WERI-Rb-1 (cell line): ENCODE measurements around the gene TRNAU1AP.
A peak's percentile ranks its signal among the peaks of the same experiment; 100 is the strongest.
"Not testable (repeated sequence)": the region's sequence is repeated elsewhere in the genome, so short reads cannot be mapped to it uniquely, and the experiment has no call there.

ENCODE experiments used
- DNase-seq: peaks from one replicate; pipeline ENCODE4 v3.0.0-alpha.2; 2020
- H3K27ac ChIP-seq: fragments of 250-450 bp; sonication (Bioruptor Pico); 2 replicates; pipeline ENCODE4 v1.5.1; 2020; ENCODE audit warnings: mild to moderate bottlenecking, moderate library complexity
- H3K27me3 ChIP-seq: fragments of 250-450 bp; sonication (Bioruptor Pico); 2 replicates; pipeline ENCODE4 v1.5.1; 2021; ENCODE audit warnings: mild to moderate bottlenecking, low read depth, moderate library complexity; ENCODE audit not compliant: insufficient read depth, severe bottlenecking
- H3K36me3 ChIP-seq: fragments of 250-450 bp; sonication (Bioruptor Pico); 2 replicates; pipeline ENCODE4 v1.5.1; 2020; ENCODE audit warnings: mild to moderate bottlenecking, moderate library complexity
- H3K4me3 ChIP-seq: 2 replicates; pipeline ENCODE4 v1.5.1; 2011; ENCODE audit warnings: low read depth, mild to moderate bottlenecking, control low read depth, low read length
- H3K9me3 ChIP-seq: fragments of 250-450 bp; sonication (Bioruptor Pico); 2 replicates; pipeline ENCODE4 v1.5.1; 2021; ENCODE audit warnings: mild to moderate bottlenecking, moderate library complexity; ENCODE audit not compliant: severe bottlenecking
- TF ChIP-seq, protein P1 (sequence below): IDR thresholded peaks from 2 replicates; pipeline ENCODE4 v1.5.1; 2011; ENCODE audit warnings: low read depth, mild to moderate bottlenecking, control low read depth, inconsistent platforms, low read length

Gene TRNAU1AP

DNA sequence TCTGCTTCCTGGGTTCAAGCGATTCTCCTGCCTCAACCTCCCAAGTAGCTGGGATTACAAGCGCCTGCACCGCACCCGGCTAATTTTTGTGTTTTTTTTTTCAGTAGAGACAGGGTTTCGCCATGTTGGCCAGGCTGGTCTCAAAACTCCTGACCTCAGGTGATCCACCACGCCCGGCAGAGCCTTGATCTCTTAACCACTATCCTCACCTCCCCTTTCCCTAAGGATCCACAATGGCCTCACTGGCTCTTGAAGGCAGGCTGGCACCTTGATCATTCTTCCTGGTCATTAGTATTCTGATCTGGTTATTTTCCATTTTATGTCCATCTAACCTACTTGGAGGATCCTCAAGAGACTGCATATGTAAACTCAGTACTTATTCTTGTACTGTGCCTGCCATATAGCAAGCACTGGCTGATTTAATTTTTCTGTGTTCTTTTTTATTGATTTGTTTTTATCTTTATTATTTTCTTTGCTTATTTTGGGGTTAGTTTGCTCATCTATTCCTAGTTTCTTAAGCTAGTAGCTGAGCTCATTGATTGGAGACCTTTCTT, 40.8 kb upstream of the TRNAU1AP start:
- H3K36me3 ChIP-seq, result peaks cover 61% of the 10 kb centered on the region
- H3K27ac ChIP-seq, result no peak overlapping the region
- H3K27me3 ChIP-seq, result no peaks in the 10 kb centered on the region
- no peaks in the 10 kb centered on the region for H3K9me3 ChIP-seq
- TF ChIP-seq, protein P1, sequence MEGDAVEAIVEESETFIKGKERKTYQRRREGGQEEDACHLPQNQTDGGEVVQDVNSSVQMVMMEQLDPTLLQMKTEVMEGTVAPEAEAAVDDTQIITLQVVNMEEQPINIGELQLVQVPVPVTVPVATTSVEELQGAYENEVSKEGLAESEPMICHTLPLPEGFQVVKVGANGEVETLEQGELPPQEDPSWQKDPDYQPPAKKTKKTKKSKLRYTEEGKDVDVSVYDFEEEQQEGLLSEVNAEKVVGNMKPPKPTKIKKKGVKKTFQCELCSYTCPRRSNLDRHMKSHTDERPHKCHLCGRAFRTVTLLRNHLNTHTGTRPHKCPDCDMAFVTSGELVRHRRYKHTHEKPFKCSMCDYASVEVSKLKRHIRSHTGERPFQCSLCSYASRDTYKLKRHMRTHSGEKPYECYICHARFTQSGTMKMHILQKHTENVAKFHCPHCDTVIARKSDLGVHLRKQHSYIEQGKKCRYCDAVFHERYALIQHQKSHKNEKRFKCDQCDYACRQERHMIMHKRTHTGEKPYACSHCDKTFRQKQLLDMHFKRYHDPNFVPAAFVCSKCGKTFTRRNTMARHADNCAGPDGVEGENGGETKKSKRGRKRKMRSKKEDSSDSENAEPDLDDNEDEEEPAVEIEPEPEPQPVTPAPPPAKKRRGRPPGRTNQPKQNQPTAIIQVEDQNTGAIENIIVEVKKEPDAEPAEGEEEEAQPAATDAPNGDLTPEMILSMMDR, result no peak
- no peak overlapping the region for H3K4me3 ChIP-seq
- no peak for DNase-seq

DNA sequence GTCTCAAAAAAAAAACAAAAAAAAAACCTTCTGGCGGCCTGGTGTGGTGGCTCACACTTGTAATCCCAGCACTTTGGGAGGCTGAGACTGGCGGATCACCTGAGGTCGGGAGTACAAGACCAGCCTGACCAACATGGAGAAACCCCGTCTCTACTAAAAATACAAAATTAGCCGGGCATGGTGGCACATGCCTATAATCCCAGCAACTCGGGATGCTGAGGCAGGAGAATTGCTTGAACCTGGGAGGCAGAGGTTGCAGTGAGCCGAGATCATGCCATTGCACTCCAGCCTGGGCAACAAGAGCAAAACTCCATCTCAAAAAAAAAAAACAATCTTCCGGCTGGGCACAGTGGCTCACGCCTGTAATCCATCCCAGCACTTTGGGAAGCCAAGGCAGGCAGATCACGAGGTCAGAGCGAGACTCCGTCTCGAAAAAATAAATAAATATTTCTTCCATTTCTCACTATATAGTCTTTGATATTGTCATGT, 38.4 kb upstream of the TRNAU1AP start:
- not testable (repeated sequence) for DNase-seq, H3K4me3 ChIP-seq, H3K27ac ChIP-seq, H3K9me3 ChIP-seq, H3K27me3 ChIP-seq
- H3K36me3 ChIP-seq, result peaks cover 40% of the 10 kb centered on the region

DNA sequence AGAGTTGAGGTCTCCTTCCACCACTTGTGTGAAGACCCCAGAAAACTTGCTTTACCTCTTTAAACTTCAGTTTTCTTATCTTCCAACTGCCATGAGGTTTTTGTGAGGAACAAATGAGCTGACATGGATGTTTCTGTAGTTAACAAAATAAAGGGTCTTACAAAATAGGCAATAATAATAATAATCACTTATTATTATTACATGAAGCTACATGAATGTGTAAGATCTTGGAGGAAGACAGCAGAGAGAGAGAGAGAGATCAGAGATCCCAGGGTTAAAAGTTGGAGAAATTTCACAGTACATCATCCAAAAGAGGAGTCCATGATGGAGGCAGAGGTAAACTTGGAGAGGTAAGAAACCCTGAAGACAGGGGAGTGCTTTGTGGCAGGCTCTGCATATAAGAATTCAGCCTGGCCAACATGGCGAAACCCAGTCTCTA, 36.3 kb upstream of the TRNAU1AP start:
- DNase-seq, result no peak
- H3K36me3 ChIP-seq, result peaks cover 32% of the 10 kb centered on the region
- no peak overlapping the region for H3K27ac ChIP-seq
- H3K27me3 ChIP-seq, result no peaks in the 10 kb centered on the region
- TF ChIP-seq, protein P1, result no peak
- no peak overlapping the region for H3K4me3 ChIP-seq
- H3K9me3 ChIP-seq, result no peaks in the 10 kb centered on the region

DNA sequence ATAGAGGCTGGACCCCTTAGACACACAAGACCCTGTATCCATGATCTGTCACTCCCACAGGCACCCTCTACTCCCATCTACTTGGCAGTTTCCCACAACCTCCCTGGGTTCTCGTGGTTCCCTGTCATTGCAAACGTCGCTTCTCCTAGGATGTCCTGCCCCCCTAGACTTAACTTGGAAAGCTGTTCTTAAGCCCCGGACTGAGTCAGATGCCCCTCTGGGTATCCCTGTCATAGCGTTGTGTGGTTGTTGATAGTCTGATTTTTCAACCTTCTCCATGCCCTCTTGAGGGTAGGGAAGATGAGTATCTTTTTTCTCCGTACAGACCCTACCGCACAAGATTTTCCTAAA, 35.3 kb upstream of the TRNAU1AP start:
- no peak for DNase-seq
- Histone ChIP-seq H3K36me3 (peaks cover 35% of the 10 kb centered on the region), H3K9me3 (no peaks in the 10 kb centered on the region), H3K27ac (no peak overlapping the region), H3K4me3 (peak overlapping the region; percentile 52), H3K27me3 (no peaks in the 10 kb centered on the region)
- TF ChIP-seq, protein P1, result no peak

DNA sequence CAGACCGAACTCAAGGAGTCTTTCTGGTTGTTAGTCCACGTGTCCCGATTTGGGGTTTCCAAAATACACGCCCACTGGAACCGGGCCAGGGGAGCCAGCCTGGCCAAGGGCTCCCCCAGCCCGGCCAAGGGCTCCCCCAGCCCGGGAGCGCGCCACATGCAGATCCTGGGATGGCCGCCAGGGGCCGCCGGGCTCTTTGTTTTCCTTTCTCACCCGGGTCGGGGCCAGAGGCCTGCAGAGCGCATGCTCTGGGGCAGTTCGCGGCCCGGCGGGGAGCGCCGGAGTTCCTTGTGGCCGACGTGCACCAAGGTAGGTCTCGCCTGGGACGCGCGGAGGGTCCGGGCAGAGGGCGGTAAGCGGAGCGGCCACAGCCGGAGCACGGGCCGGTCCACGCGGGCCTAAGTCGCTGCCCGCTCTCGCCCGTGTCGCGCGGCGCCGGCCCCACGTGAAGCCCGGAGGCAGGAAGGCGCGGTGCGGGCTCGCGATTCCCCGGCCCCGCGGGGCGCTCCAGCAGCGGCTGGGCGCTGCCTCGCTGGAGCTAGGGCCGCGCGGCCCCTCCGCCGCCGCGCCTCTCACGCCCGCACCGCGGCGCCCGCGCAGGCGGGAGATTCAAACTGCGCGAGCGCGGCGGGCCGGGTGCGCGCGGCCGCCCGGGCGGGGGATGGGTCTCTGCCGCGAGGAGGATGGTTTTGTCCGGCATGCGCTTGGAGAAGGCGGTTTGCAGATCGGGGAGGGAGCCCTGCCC, 34.7 kb upstream of the TRNAU1AP start:
- Histone ChIP-seq H3K4me3 (peak overlapping the region; percentile 53), H3K27me3 (no peaks in the 10 kb centered on the region), H3K27ac (peak overlapping the region; percentile 95), H3K36me3 (peaks cover 32% of the 10 kb centered on the region), H3K9me3 (no peaks in the 10 kb centered on the region)
- peak; percentile 93 for DNase-seq
- TF ChIP-seq, protein P1, result peak; percentile 87

DNA sequence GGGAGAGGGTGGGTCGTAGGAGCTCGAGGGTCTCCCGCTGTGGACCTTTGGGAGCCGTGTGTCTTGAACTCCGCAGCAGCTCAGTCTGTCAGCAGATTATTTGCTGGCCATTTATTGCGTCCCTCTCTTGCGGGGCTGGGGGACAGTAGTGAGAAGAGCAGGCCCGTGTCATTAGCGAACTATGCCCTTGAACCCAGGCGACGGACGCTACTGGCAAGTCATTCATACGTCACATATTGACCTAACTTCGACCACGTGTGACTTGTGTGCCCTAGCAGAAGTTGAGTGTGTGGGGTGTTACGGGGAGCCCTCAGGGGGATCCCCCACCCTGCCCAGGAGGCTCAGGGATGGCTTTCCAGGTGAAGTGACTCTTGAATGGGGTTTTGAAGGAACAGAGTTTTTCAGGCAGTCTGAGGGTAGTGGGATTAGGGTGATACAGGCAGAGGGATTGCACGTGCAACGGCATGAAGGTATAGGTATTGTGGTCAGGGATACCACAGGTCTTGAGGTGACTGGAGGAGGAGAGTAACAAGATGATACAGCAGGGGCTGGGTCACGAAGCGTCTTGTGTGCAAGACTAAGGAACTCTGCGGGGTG, 34.0 kb upstream of the TRNAU1AP start:
- H3K4me3 ChIP-seq, result peak overlapping the region; percentile 53
- H3K36me3 ChIP-seq, result peaks cover 32% of the 10 kb centered on the region
- H3K27me3 ChIP-seq, result no peaks in the 10 kb centered on the region
- H3K27ac ChIP-seq, result peak overlapping the region; percentile 95
- H3K9me3 ChIP-seq, result no peaks in the 10 kb centered on the region
- no peak for DNase-seq
- TF ChIP-seq, protein P1, result no peak
